ENCODE data around the gene MBD3L3. TPM values are rescaled to one million over a fixed set of nuclear protein-coding genes. Genes with fewer than 3 reads are reported as not detected.

MBD3L3 gene
- total and polyA plus RNA-seq, 9 of the 15 experiments (the other 6 are each of a cell fraction or from before 2014, with no cell fraction given): not detected

DNA sequence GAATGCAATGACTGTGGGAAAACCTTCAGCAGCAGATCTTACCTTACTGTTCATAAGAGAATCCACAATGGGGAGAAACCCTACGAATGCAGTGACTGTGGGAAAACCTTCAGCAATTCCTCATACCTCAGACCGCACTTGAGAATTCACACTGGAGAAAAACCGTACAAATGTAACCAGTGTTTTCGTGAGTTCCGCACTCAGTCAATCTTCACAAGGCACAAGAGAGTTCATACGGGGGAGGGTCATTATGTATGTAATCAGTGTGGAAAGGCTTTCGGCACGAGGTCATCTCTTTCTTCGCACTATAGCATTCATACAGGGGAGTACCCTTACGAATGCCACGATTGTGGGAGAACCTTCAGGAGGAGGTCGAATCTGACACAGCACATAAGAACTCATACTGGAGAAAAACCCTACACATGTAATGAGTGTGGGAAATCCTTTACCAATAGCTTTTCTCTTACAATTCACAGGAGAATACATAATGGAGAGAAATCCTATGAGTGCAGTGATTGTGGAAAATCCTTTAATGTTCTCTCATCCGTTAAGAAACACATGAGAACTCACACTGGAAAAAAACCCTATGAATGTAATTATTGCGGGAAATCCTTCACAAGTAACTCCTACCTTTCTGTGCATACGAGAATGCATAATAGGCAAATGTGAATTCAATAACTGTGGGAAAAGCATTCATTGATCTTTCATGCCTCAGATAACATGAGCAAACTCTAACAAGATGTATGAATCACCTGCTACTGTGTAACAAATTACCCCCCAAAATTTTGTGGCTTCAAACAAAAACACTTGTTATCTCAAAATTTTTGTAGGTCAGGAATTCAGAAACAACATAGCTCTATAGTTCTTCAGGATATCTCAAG lies 24.8 kb upstream of the MBD3L3 start (continued):
- TF ChIP-seq BRF1 (IDR thresholded peaks at IDR 0.05; ENCODE audit: borderline replicate concordance, extremely low read depth, insufficient read length): no peak
- TF ChIP-seq, protein P1, sequence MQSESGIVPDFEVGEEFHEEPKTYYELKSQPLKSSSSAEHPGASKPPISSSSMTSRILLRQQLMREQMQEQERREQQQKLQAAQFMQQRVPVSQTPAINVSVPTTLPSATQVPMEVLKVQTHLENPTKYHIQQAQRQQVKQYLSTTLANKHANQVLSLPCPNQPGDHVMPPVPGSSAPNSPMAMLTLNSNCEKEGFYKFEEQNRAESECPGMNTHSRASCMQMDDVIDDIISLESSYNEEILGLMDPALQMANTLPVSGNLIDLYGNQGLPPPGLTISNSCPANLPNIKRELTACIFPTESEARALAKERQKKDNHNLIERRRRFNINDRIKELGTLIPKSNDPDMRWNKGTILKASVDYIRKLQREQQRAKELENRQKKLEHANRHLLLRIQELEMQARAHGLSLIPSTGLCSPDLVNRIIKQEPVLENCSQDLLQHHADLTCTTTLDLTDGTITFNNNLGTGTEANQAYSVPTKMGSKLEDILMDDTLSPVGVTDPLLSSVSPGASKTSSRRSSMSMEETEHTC (IDR thresholded peaks at IDR 0.05): no peak
- peak; percentile 37; the same call in 1 of the 2 replicates for TF ChIP-seq POLR2A (conservative IDR thresholded peaks at IDR 0.05)
- no peak for TF ChIP-seq NR2F6 (CRISPR knock-in tag; IDR thresholded peaks at IDR 0.05)
- no peak for TF ChIP-seq FOSL1 (tag; conservative IDR thresholded peaks at IDR 0.05)

DNA sequence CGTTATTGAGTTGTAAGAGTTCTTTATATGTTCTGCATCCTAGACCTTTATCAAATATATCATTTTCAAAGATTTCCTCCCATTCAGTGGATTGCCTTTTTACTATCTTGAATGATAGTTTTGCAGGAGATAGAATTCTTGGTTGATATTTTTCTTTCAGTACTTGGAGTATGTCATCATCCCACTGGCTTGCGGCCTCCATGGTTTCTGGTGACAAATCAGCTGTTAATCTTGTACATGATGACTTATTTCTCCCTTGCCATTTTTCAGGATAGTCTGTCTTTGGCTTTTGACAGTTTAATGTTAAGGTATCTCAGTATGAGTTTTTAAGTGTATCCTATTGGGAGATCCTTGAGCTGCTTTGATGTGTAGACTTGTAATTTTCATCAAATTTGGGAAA lies 19.5 kb upstream of the MBD3L3 start:
- H3K9ac ChIP-seq (ENCODE audit: insufficient read depth in 1 of 2, low read depth in 2 of 2, low read length in 2 of 2): no peak overlapping the region
- H3K9me1 ChIP-seq (ENCODE audit: control insufficient read depth, insufficient read depth, low read length): no peaks in the 10 kb centered on the region
- POLR2A ChIA-PET: interaction anchor here (1.3 kb wide), 1 partner anchor 9 kb away, joined by 6 read pairs; the partner anchor contains the start of gene ZNF557
- no peaks in the 10 kb centered on the region for H3K79me2 ChIP-seq (ENCODE audit: control insufficient read depth, insufficient read depth, low read length)
- no peaks in the 10 kb centered on the region for H3K4me1 ChIP-seq (replicated peaks in 1 of 2; ENCODE audit: control insufficient read depth in 2 of 2, insufficient read depth in 2 of 2, low read length in 2 of 2)
- in situ Hi-C loops (cut with MboI) (no loop called here), intact Hi-C loops (cut with micrococcal nuclease) (no loop called here)
- ATAC-seq (no peak), FAIRE-seq (no peak), DNase-seq (ENCODE audit: extremely low read depth in 1 of 4, low spot score in 3 of 4) (no peak)
- WGBS (ENCODE audit: insufficient coverage, low coverage, missing lambda C conversion rate): 100% methylated on average over 2 of the region's 2 CpGs
- no peaks in the 10 kb centered on the region for H3K27me3 ChIP-seq (ENCODE audit: control insufficient read depth in 2 of 2, insufficient read depth in 2 of 2, low read length in 2 of 2)
- H3K4me3 ChIP-seq: no peak overlapping the region
- peaks cover 92% of the 10 kb centered on the region for H3K36me3 ChIP-seq (ENCODE audit: control insufficient read depth, insufficient read depth, low read length)
- no peaks in the 10 kb centered on the region for H4K20me1 ChIP-seq (replicated peaks; ENCODE audit: control insufficient read depth, insufficient read depth, low read length)
- H3K27ac ChIP-seq (ENCODE audit: extremely low read depth, low read depth, low read length): no peak overlapping the region
- H3K9me3 ChIP-seq (replicated peaks; ENCODE audit: control insufficient read depth, insufficient read depth, low read depth, low read length): peaks cover 37% of the 10 kb centered on the region
- no peak overlapping the region for H3K4me2 ChIP-seq (ENCODE audit: insufficient read depth, low read length)
- CTCF ChIA-PET (ENCODE audit: low intra/inter-chr PET ratio): no interaction called here
- BruUV-seq (replicated peaks): no TSS peak
- no peak overlapping the region for H2AFZ ChIP-seq (ENCODE audit: low read depth, low read length)
- TF ChIP-seq TRIM28 (IDR thresholded peaks at IDR 0.05) (peak; percentile 89), TCFL5 (CRISPR knock-in tag; conservative IDR thresholded peaks at IDR 0.05) (no peak), SREBF1 (IDR thresholded peaks at IDR 0.05; ENCODE audit: borderline replicate concordance, low read depth, low read length) (no peak), POLR2H (tag; IDR thresholded peaks at IDR 0.05; ENCODE audit: low read depth) (no peak), CXXC5 (CRISPR knock-in tag; IDR thresholded peaks at IDR 0.05) (no peak), CBX5 (IDR thresholded peaks at IDR 0.05; ENCODE audit: borderline replicate concordance, low read depth) (peak; percentile 90; the same call in 1 of the 2 replicates), PRMT5 (CRISPR knock-in tag; IDR thresholded peaks at IDR 0.05) (no peak), BRD9 (IDR thresholded peaks at IDR 0.05; ENCODE audit: low read depth, partially characterized antibody) (no peak), SRSF7 (optimal IDR thresholded peaks at IDR 0.05; ENCODE audit: low read depth, low read length) (no peak), FOXK1 (CRISPR knock-in tag; IDR thresholded peaks at IDR 0.05; ENCODE audit: borderline replicate concordance) (no peak), GABPA (tag; conservative IDR thresholded peaks at IDR 0.05; ENCODE audit: low read depth) (no peak), ZSCAN32 (CRISPR knock-in tag; IDR thresholded peaks at IDR 0.05) (no peak), PURB (CRISPR knock-in tag; IDR thresholded peaks at IDR 0.05; ENCODE audit: low read depth) (no peak), ETS2 (tag; IDR thresholded peaks at IDR 0.05; ENCODE audit: borderline replicate concordance, poor library complexity, severe bottlenecking) (no peak), MEF2A (IDR thresholded peaks at IDR 0.05; ENCODE audit: control insufficient read depth, low read depth, low read length) (no peak), CSDE1 (IDR thresholded peaks at IDR 0.05) (no peak)

Measured in K562 (cell line).